Astrocyte (in vitro differentiated cells and primary cell): Measurements from ENCODE around the gene VEGFB. TPM values are rescaled to one million over a fixed set of nuclear protein-coding genes. Genes with fewer than 3 reads are reported as not detected.
"Not testable (repeated sequence)": the region's sequence is repeated elsewhere in the genome, so short reads cannot be mapped to it uniquely, and the experiment has no call there.

Source experiments
- DNase-seq: peaks from one replicate; pipeline ENCODE4 v3.0.0-alpha.2; 2010; ENCODE audit warnings: low read depth
- FAIRE-seq: peaks from 2 replicates; lab custom pipeline; 2011; peaks lifted over from hg19 to GRCh38; lab: Jason Lieb, UNC
- H2AFZ ChIP-seq: 2 replicates; pipeline ENCODE4 v1.6.0; 2012; ENCODE audit warnings: low read depth, low read length, inconsistent platforms
- H3K27ac ChIP-seq: 2 replicates; pipeline ENCODE4 v1.5.1; 2011; ENCODE audit warnings: low read depth, low read length, inconsistent platforms
- H3K27me3 ChIP-seq: 2 replicates; pipeline ENCODE4 v1.6.0; 2011; ENCODE audit warnings: low read length, inconsistent platforms; ENCODE audit not compliant: insufficient read depth
- H3K36me3 ChIP-seq: 2 replicates; pipeline ENCODE4 v1.5.1; 2011; ENCODE audit warnings: low read length, inconsistent platforms; ENCODE audit not compliant: insufficient read depth
- H3K4me1 ChIP-seq: 2 replicates; pipeline ENCODE4 v1.5.1; 2011; ENCODE audit warnings: low read length, inconsistent platforms; ENCODE audit not compliant: insufficient read depth
- H3K4me2 ChIP-seq: 2 replicates; pipeline ENCODE4 v1.6.0; 2012; ENCODE audit warnings: low read length, inconsistent platforms
- H3K4me3 ChIP-seq: 2 replicates; pipeline ENCODE4 v1.5.1; 2011; ENCODE audit warnings: low read depth, mild to moderate bottlenecking, low read length, inconsistent platforms; ENCODE audit not compliant: insufficient read depth
- H3K79me2 ChIP-seq: 2 replicates; pipeline ENCODE4 v1.6.0; 2012; ENCODE audit warnings: mild to moderate bottlenecking, low read length, inconsistent platforms; ENCODE audit not compliant: insufficient read depth
- H3K9ac ChIP-seq: 2 replicates; pipeline ENCODE4 v1.6.0; 2012; ENCODE audit warnings: mild to moderate bottlenecking, low read length, inconsistent platforms
- H3K9me3 ChIP-seq: 2 replicates; pipeline ENCODE4 v1.5.1; 2012; ENCODE audit warnings: low read depth, mild to moderate bottlenecking, low read length, inconsistent platforms; ENCODE audit not compliant: insufficient read depth
- H4K20me1 ChIP-seq: 2 replicates; pipeline ENCODE4 v1.6.0; 2012; ENCODE audit warnings: low read length, inconsistent platforms; ENCODE audit not compliant: insufficient read depth
- H3K27ac Mint-ChIP-seq: one replicate; pipeline ENCODE4 v1.8.0; 2021; ENCODE audit warnings: mild to moderate bottlenecking, mixed read lengths; ENCODE audit not compliant: unreplicated experiment
- H3K27me3 Mint-ChIP-seq: one replicate; pipeline ENCODE4 v1.8.0; 2021; ENCODE audit warnings: low read depth, mixed read lengths; ENCODE audit not compliant: unreplicated experiment
- H3K36me3 Mint-ChIP-seq: one replicate; pipeline ENCODE4 v1.8.0; 2021; ENCODE audit warnings: low read depth, mixed read lengths; ENCODE audit not compliant: unreplicated experiment
- H3K4me1 Mint-ChIP-seq: one replicate; pipeline ENCODE4 v1.8.0; 2021; ENCODE audit warnings: low read depth, mixed read lengths; ENCODE audit not compliant: unreplicated experiment
- H3K4me3 Mint-ChIP-seq: one replicate; pipeline ENCODE4 v1.8.0; 2021; ENCODE audit warnings: mild to moderate bottlenecking, moderate library complexity, mixed read lengths; ENCODE audit not compliant: unreplicated experiment
- H3K9me3 Mint-ChIP-seq: one replicate; pipeline ENCODE4 v1.8.0; 2021; ENCODE audit warnings: mild to moderate bottlenecking, mixed read lengths; ENCODE audit not compliant: unreplicated experiment
- EZH2 ChIP-seq: IDR thresholded peaks from 2 replicates; pipeline ENCODE4 v1.6.1; 2012; ENCODE audit warnings: mild to moderate bottlenecking, low read length, inconsistent platforms; ENCODE audit not compliant: insufficient read depth
- total RNA-seq: library from RNA; stranded (reverse); gene quantifications from 2 replicates; pipeline ENCODE4 v1.2.1, GENCODE V29; 2021
- TF ChIP-seq, protein P1 (sequence below): IDR thresholded peaks from 2 replicates; pipeline ENCODE4 v1.5.1; 2011; ENCODE audit warnings: low read depth, mild to moderate bottlenecking, inconsistent platforms, low read length, moderate library complexity; ENCODE audit not compliant: insufficient read depth

The VEGFB gene
- total RNA-seq, 1 donor from 2014 or later, result 30.4 TPM

DNA sequence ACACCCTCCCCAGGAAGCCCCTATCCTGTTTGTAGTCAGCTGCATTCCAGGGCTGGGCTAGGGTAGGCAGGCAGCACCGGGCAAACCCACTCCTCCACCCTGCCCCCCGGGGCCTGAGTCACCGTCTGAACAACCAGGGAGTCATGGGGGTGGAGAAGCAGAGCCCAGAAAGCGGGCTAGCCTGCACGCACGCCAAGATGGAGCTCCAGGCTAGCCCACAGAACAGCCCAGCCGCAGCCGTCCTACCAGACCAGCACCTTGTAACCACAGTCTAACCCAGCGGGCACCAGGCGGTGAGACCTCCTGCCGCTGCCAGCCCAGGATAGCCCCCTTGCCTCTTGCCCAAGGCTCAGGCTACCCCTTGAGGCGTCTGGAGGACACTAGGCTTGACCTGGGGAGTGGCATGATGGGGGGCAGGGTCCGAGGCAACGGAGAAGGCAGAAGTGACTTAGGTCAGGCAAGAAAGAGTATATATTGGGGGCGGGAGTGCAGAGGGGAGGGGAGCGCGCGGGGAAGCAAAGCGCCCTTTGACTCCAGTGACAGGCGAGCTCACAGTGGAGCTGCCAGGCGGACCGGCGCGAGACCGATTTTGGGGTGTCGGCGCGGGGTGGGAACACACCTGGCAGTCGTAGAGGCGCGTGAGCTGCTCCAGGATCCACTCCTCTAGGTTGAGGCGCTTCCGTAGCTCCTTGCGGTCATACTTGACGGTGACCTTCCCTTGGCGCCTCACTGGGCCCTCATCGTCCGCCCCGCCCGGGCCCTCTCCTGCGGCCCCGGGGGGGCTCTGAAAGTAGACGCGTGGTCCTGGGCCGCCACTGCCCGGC is 11.6 kb downstream of the VEGFB start:
- Histone ChIP-seq H2AFZ (no peak overlapping the region), H3K27ac (peak overlapping the region; percentile 91), H3K36me3 (peaks cover 3% of the 10 kb centered on the region), H3K4me3 (peak overlapping the region; percentile 96), H3K27me3 (no peaks in the 10 kb centered on the region), H3K9ac (peak overlapping the region; percentile 95), H3K4me1 (peaks cover 37% of the 10 kb centered on the region), H4K20me1 (peaks cover 28% of the 10 kb centered on the region), H3K9me3 (no peaks in the 10 kb centered on the region), H3K4me2 (peak overlapping the region; percentile 99), H3K79me2 (peaks cover 50% of the 10 kb centered on the region)
- H3K4me3 Mint-ChIP-seq, result peak overlapping the region; percentile 95
- peaks cover 20% of the 10 kb centered on the region for H3K4me1 Mint-ChIP-seq
- H3K9me3 Mint-ChIP-seq, result no peaks in the 10 kb centered on the region
- H3K36me3 Mint-ChIP-seq, result peaks cover 9% of the 10 kb centered on the region
- H3K27me3 Mint-ChIP-seq, result no peaks in the 10 kb centered on the region
- FAIRE-seq (no peak), DNase-seq (peak; percentile 91)
- TF ChIP-seq EZH2, result no peak
- TF ChIP-seq, protein P1, sequence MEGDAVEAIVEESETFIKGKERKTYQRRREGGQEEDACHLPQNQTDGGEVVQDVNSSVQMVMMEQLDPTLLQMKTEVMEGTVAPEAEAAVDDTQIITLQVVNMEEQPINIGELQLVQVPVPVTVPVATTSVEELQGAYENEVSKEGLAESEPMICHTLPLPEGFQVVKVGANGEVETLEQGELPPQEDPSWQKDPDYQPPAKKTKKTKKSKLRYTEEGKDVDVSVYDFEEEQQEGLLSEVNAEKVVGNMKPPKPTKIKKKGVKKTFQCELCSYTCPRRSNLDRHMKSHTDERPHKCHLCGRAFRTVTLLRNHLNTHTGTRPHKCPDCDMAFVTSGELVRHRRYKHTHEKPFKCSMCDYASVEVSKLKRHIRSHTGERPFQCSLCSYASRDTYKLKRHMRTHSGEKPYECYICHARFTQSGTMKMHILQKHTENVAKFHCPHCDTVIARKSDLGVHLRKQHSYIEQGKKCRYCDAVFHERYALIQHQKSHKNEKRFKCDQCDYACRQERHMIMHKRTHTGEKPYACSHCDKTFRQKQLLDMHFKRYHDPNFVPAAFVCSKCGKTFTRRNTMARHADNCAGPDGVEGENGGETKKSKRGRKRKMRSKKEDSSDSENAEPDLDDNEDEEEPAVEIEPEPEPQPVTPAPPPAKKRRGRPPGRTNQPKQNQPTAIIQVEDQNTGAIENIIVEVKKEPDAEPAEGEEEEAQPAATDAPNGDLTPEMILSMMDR, result no peak
- peak overlapping the region; percentile 85 for H3K27ac Mint-ChIP-seq

GRCh38 chr11:64246621-64246870 is 12.2 kb downstream of the VEGFB start:
- peak overlapping the region; percentile 96 for H3K4me3 ChIP-seq
- peak overlapping the region; percentile 95 for H3K9ac ChIP-seq
- peaks cover 37% of the 10 kb centered on the region for H3K4me1 ChIP-seq
- not testable (repeated sequence) for FAIRE-seq, H3K27ac Mint-ChIP-seq, DNase-seq, H3K4me3 Mint-ChIP-seq, H3K27me3 ChIP-seq, H3K27ac ChIP-seq, H3K9me3 Mint-ChIP-seq, H3K36me3 Mint-ChIP-seq, H3K27me3 Mint-ChIP-seq, H3K9me3 ChIP-seq, H3K36me3 ChIP-seq, H2AFZ ChIP-seq
- H3K79me2 ChIP-seq, result peaks cover 49% of the 10 kb centered on the region
- peaks cover 28% of the 10 kb centered on the region for H4K20me1 ChIP-seq
- peak overlapping the region; percentile 99 for H3K4me2 ChIP-seq
- peaks cover 20% of the 10 kb centered on the region for H3K4me1 Mint-ChIP-seq

- peaks cover 3% of the 10 kb centered on the region for H3K36me3 ChIP-seq
- H3K4me2 ChIP-seq, result peak within 1 kb of the TSS; percentile 99
- Mint-ChIP-seq H3K9me3 (no peaks in the 10 kb centered on the region), H3K4me1 (peaks cover 20% of the 10 kb centered on the region), H3K36me3 (peaks cover 9% of the 10 kb centered on the region), H3K4me3 (peak within 1 kb of the TSS; percentile 95), H3K27me3 (no peaks in the 10 kb centered on the region), H3K27ac (peak within 1 kb of the TSS; percentile 85)
- peaks cover 37% of the 10 kb centered on the region for H3K4me1 ChIP-seq
- H3K4me3 ChIP-seq, result peak within 1 kb of the TSS; percentile 96
- DNase-seq (peak; percentile 68), FAIRE-seq (no peak)
- H4K20me1 ChIP-seq, result peaks cover 28% of the 10 kb centered on the region
- H2AFZ ChIP-seq, result peak within 1 kb of the TSS; percentile 61
- no peaks in the 10 kb centered on the region for H3K9me3 ChIP-seq
- peaks cover 49% of the 10 kb centered on the region for H3K79me2 ChIP-seq
- no peak for TF ChIP-seq EZH2
- TF ChIP-seq, protein P1, result no peak
- peak within 1 kb of the TSS; percentile 95 for H3K9ac ChIP-seq
- H3K27me3 ChIP-seq, result no peaks in the 10 kb centered on the region
- peak within 1 kb of the TSS; percentile 91 for H3K27ac ChIP-seq
These were observed 12.7 kb downstream of the VEGFB start, which contains the start of gene PPP1R14B for GRCh38 chr11:64246871-64247728. Gene PPP1R14B, minus strand, starts transcription at chr11:64246943. Its CDS starts 270 bp downstream, at chr11:64246673.
